Vagina (tissue), 2 donors: Measurements from ENCODE around the gene NUCKS1. TPM values are rescaled to one million over a fixed set of nuclear protein-coding genes. Genes with fewer than 3 reads are reported as not detected.

Experiments used
- DNase-seq, 2 donors: peaks; one replicate each; pipeline ENCODE4 v3.0.0-alpha.2; 2017; ENCODE audit errors: extremely low spot score in 2 of 2
- H3K27ac ChIP-seq: fragments of 200-600 bp; sonication (generic); one replicate; pipeline ENCODE4 v1.5.1; 2019
- H3K27me3 ChIP-seq: fragments of 200-600 bp; sonication (generic); one replicate; pipeline ENCODE4 v1.5.1; 2019
- H3K36me3 ChIP-seq, 2 donors: fragments of 200-600 bp; sonication (generic); one replicate each; pipeline ENCODE4 v1.5.1; 2017 to 2019
- H3K4me1 ChIP-seq: fragments of 200-600 bp; sonication (generic); one replicate; pipeline ENCODE4 v1.5.1; 2019
- H3K4me3 ChIP-seq, 2 donors: fragments of 200-600 bp; sonication (generic); 1 replicate in 1 of 2; 2 replicates in 1 of 2; pipeline ENCODE4 v1.5.1; 2016 to 2019
- H3K9me3 ChIP-seq: fragments of 200-600 bp; sonication (generic); one replicate; pipeline ENCODE4 v1.5.1; 2019
- CTCF ChIP-seq, 3 experiments: fragments of 450-650 bp in 2 of 3; fragments of 200-600 bp in 1 of 3; sonication (generic) in 1 of 3; IDR thresholded peaks; one replicate each; pipeline ENCODE4 v1.5.1; 2017 to 2019; ENCODE audit warnings: antibody characterized with exemption in 3 of 3, mild to moderate bottlenecking in 2 of 3, moderate library complexity in 2 of 3
- POLR2A ChIP-seq, 2 donors: fragments of 450-650 bp; IDR thresholded peaks; one replicate each; pipeline ENCODE4 v1.6.1; 2017; ENCODE audit warnings: antibody characterized with exemption in 2 of 2, mild to moderate bottlenecking in 2 of 2, moderate library complexity in 2 of 2
- POLR2AphosphoS5 ChIP-seq, 2 donors: sonication (generic); formaldehyde crosslinking; IDR thresholded peaks; one replicate each; pipeline ENCODE4 v1.9.0; 2017; ENCODE audit warnings: antibody characterized with exemption in 2 of 2, mild to moderate bottlenecking in 2 of 2, low read depth in 1 of 2; ENCODE audit not compliant: insufficient read depth in 1 of 2
- intact Hi-C: fragments of 100-400 bp; cut with DNase I; formaldehyde crosslinking; loops from one replicate; pipeline ENCODE4 v1.15.1; 2023
- total RNA-seq: library from RNA; depleted of rRNA; stranded (reverse); fragments of >200 nt; gene quantifications from one replicate; pipeline ENCODE4 v1.2.3, GENCODE V29; 2016

Gene NUCKS1
- total RNA-seq, 1 donor from 2014 or later, result 57.2 TPM

DNA sequence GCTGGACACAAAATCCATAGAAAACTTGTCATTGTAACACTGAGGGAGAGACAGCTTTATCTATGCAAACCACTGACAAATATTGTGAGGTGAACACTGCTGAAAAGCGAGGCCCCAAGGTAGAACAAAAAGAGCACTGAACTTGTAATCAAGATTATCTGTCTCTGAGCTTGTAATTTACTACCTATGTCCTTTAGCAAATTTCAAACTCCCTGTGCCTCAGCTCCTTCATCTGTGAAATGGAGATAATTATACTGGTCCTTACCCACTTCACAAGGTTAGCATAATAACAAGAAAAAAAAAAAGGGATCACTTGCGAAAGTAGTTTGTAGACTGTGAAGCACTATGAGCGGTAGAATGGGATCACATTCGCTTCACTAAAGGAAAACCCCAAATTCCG is 4.9 kb upstream of the NUCKS1 start:
- Histone ChIP-seq H3K4me1 (no peaks in the 10 kb centered on the region), H3K36me3 (no peaks in the 10 kb centered on the region), H3K9me3 (no peaks in the 10 kb centered on the region), H3K27me3 (no peaks in the 10 kb centered on the region), H3K4me3 (no peak overlapping the region), H3K27ac (no peak overlapping the region)
- TF ChIP-seq CTCF (IDR thresholded peaks at IDR 0.05) (no peak), POLR2A (IDR thresholded peaks at IDR 0.05) (no peak), POLR2AphosphoS5 (IDR thresholded peaks at IDR 0.05; ENCODE audit: insufficient read depth in 1 of 2, low read depth in 1 of 2) (no peak)
- intact Hi-C loops, result no loop called here
- DNase-seq, result no peak

DNA sequence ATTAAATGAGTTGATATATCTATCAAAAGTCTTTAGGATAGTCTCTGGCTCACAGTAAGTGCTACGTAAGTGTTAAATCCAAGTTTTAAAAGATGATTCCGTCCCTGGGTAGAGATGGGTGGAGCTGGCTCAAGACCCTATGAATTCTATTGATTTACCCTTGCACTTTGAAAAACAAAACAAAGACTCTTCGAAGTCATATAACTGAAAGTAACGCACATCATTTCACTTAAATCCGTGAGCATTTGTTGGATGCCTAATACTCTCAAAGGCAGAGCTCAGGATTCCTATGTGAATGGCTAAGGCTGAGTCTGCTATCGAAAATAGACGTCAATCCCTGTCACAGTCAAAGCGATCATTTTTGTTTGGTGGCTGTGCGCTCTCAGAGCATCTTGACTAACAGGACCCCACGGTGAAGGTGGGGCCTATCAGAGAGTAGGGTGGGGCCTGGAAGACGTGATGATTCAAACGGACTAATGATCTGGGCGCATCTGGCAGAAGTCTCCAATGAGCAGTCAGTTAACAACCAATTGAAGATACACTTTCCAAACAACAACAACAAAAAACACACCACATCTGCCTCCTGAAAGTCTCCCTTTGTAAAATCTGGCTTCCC is 1.2 kb upstream of the NUCKS1 start:
- H3K4me3 ChIP-seq, result no peak overlapping the region
- H3K27me3 ChIP-seq, result no peaks in the 10 kb centered on the region
- H3K9me3 ChIP-seq, result no peaks in the 10 kb centered on the region
- H3K36me3 ChIP-seq, result no peaks in the 10 kb centered on the region
- no peak for TF ChIP-seq CTCF (IDR thresholded peaks at IDR 0.05)
- no peak for TF ChIP-seq POLR2AphosphoS5 (IDR thresholded peaks at IDR 0.05; ENCODE audit: insufficient read depth in 1 of 2, low read depth in 1 of 2)
- no peak for TF ChIP-seq POLR2A (IDR thresholded peaks at IDR 0.05)
- no peak for DNase-seq
- peaks cover 24% of the 10 kb centered on the region for H3K4me1 ChIP-seq
- intact Hi-C loops, result no loop called here
- H3K27ac ChIP-seq, result no peak overlapping the region

- Histone ChIP-seq H3K36me3 (no peaks in the 10 kb centered on the region), H3K27ac (peak overlapping the region; percentile 100), H3K4me3 (peak overlapping the region; percentile 97 to 98), H3K4me1 (peaks cover 41% of the 10 kb centered on the region), H3K9me3 (no peaks in the 10 kb centered on the region), H3K27me3 (no peaks in the 10 kb centered on the region)
- DNase-seq, result peak; percentile 96 to 97
- TF ChIP-seq POLR2AphosphoS5 (IDR thresholded peaks at IDR 0.05; ENCODE audit: insufficient read depth in 1 of 2, low read depth in 1 of 2), result peak; percentile 83 to 89
- peak; percentile 92 to 95 for TF ChIP-seq POLR2A (IDR thresholded peaks at IDR 0.05)
- no peak for TF ChIP-seq CTCF (IDR thresholded peaks at IDR 0.05)
- intact Hi-C loops, result no loop called here
Observed at GRCh38 chr1:205749234-205750137, 496 bp downstream of the NUCKS1 start.

DNA sequence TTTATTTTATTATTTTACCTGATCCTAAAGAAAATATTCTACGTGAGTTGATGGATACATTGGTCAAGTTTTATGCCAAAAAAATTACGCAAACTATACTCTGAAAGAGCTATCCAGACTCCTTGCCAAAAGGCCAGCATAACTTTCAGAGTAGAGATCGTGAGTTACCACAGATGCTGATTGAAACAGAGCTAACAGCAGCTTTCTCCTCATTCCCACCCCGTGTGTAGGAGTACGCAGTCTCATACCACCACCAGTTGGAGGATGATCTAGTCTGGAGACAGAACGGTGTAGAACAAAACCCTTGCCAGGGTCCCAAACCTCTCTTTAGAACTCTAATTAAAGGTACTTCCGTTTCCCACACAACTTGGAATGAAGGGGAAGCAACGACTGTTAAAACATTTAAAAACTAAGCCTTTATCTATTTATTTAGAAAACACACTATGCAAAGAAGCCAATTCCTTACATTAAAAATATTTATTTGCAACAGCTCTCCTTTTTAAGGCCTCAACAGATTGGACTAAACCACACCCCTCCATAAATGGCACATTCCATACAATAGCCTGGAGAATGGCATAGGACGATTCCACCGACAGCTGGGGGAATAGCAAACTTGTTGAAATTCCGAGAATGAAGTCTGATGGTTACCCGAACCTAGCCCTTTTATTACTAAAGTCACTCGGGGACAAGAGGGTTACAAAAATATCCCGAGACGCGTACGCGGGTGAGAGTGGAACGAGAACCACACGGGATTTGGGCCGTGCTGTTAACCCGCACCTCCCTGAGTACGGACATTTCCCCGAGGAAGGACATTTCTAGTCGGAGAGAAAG is 1.4 kb downstream of the NUCKS1 start:
- H3K27me3 ChIP-seq, result no peaks in the 10 kb centered on the region
- H3K4me3 ChIP-seq, result peak overlapping the region; percentile 97 to 98
- peaks cover 50% of the 10 kb centered on the region for H3K4me1 ChIP-seq
- no peaks in the 10 kb centered on the region for H3K36me3 ChIP-seq
- peak overlapping the region; percentile 100 for H3K27ac ChIP-seq
- TF ChIP-seq POLR2A (IDR thresholded peaks at IDR 0.05), result no peak
- TF ChIP-seq POLR2AphosphoS5 (IDR thresholded peaks at IDR 0.05; ENCODE audit: insufficient read depth in 1 of 2, low read depth in 1 of 2), result no peak
- no peak for TF ChIP-seq CTCF (IDR thresholded peaks at IDR 0.05)
- intact Hi-C loops, result no loop called here
- no peaks in the 10 kb centered on the region for H3K9me3 ChIP-seq
- no peak for DNase-seq
